Measurements from ENCODE around the gene PPFIA3. TPM values are rescaled to one million over a fixed set of nuclear protein-coding genes. Genes with fewer than 3 reads are reported as not detected.

Gene PPFIA3
- total and polyA plus RNA-seq, 2 of the 8 experiments (the other 6 are each of a cell fraction or from before 2014, with no cell fraction given) = 15.9 to 25.3 TPM

DNA sequence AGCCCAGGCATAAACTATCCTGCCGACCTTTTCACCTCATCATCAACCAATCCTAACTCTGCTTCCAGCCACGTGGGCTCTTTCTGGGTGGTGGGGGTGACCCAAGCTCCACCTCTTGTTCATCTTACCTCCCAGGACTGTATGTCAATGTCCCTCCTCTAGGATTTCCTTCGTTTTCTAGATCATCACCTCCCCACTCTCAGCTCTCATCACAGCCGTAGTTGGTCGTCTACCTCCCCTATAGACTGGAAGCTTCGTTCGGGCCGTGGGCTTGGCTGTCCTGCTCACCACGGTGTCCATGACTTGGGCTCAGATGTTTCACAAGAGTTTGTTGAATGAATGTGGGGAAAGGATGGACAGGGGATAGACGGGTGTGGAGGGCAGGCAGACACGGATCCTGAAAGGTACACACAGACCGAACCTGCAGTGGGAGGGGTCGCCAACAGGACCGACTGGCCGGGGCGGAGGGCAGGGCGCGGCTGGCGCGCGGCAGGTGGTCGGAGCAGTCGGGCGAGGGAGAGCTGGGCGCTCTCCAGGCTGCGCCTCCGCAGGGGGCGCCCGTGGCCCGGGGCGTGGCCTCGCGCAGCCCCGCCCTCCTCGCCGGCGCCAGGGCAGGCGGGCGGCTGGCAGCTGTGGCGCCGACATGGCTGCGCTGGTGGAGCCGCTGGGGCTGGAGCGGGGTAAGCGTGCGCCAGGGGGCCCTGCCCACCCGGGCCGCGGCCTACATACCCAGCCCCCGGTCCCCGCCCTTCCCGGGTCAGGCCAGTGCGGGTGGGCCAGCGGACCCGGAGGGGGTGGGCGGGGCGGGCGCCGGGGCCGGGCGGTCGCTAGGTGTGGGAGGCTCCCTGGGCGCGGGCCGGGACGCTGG, 5.3 kb upstream of the PPFIA3 start, which contains the start of gene LIN7B (continued):
- TF ChIP-seq BCL11A (IDR thresholded peaks at IDR 0.05; ENCODE audit: low read depth in 2 of 2, low read length in 2 of 2) (no peak), YY1 (IDR thresholded peaks at IDR 0.05; ENCODE audit: low read depth, low read length) (no peak)

Data from H1 (cell line).